Parathyroid adenoma (tissue), 2 donors: ENCODE data around the gene SEMA4B.
"Not testable (repeated sequence)": the region's sequence is repeated elsewhere in the genome, so short reads cannot be mapped to it uniquely, and the experiment has no call there.

Experiments
- H2AFZ ChIP-seq: fragments of 300-600 bp; sonication (generic); one replicate; pipeline ENCODE4 v1.7.0; 2017; ENCODE audit warnings: antibody characterized with exemption, mild to moderate bottlenecking
- H3K27ac ChIP-seq: fragments of 300-600 bp; sonication (generic); one replicate; pipeline ENCODE4 v1.7.0; 2017
- H3K27me3 ChIP-seq: fragments of 300-600 bp; sonication (generic); one replicate; pipeline ENCODE4 v1.7.0; 2017; ENCODE audit warnings: low read length; ENCODE audit not compliant: control insufficient read depth, insufficient read depth
- H3K36me3 ChIP-seq: fragments of 300-600 bp; sonication (generic); one replicate; pipeline ENCODE4 v1.7.0; 2017; ENCODE audit warnings: low read length; ENCODE audit not compliant: control insufficient read depth, insufficient read depth
- H3K4me1 ChIP-seq: fragments of 300-600 bp; sonication (generic); one replicate; pipeline ENCODE4 v1.7.0; 2017; ENCODE audit warnings: control low read depth
- H3K4me2 ChIP-seq: fragments of 300-600 bp; sonication (generic); one replicate; pipeline ENCODE4 v1.7.0; 2017; ENCODE audit warnings: low read length
- H3K4me3 ChIP-seq: fragments of 300-600 bp; sonication (generic); one replicate; pipeline ENCODE4 v1.7.0; 2017; ENCODE audit warnings: low read depth, low read length
- H3K79me2 ChIP-seq: fragments of 300-600 bp; sonication (generic); one replicate; pipeline ENCODE4 v1.7.0; 2017; ENCODE audit warnings: control low read depth
- H3K9ac ChIP-seq: fragments of 300-600 bp; sonication (generic); one replicate; pipeline ENCODE4 v1.7.0; 2017; ENCODE audit warnings: mild to moderate bottlenecking
- H3K9me3 ChIP-seq: fragments of 300-600 bp; sonication (generic); one replicate; pipeline ENCODE4 v1.7.0; 2017; ENCODE audit warnings: low read length; ENCODE audit not compliant: control insufficient read depth
- TF ChIP-seq, protein P1 (sequence below): fragments of 300-600 bp; sonication (generic); IDR thresholded peaks from one replicate; pipeline ENCODE4 v1.7.0; 2017; ENCODE audit warnings: antibody characterized with exemption, mild to moderate bottlenecking
- donor health status: primary hyperparathyroidism.

Gene SEMA4B

DNA sequence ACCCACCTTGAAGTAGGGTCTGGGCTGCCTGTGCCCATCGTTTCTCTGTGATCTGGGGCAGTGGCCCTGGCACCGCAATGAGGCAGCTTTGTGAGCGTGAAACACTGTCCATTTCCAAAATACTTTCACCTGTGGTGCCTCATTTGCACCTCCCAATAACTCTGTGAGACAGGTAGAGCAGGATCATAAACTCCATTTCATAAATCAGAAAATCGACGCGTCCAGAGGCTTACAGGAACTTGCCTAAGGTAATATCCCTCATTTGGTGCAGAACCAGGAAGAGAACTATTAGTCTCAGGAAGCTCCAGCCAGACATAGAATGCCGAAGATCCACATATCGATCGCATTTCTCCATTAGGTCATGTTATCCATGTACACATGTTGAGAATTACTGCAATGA is 38.2 kb upstream of the SEMA4B start:
- TF ChIP-seq, protein P1, sequence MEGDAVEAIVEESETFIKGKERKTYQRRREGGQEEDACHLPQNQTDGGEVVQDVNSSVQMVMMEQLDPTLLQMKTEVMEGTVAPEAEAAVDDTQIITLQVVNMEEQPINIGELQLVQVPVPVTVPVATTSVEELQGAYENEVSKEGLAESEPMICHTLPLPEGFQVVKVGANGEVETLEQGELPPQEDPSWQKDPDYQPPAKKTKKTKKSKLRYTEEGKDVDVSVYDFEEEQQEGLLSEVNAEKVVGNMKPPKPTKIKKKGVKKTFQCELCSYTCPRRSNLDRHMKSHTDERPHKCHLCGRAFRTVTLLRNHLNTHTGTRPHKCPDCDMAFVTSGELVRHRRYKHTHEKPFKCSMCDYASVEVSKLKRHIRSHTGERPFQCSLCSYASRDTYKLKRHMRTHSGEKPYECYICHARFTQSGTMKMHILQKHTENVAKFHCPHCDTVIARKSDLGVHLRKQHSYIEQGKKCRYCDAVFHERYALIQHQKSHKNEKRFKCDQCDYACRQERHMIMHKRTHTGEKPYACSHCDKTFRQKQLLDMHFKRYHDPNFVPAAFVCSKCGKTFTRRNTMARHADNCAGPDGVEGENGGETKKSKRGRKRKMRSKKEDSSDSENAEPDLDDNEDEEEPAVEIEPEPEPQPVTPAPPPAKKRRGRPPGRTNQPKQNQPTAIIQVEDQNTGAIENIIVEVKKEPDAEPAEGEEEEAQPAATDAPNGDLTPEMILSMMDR = no peak
- Histone ChIP-seq H3K9me3 (no peaks in the 10 kb centered on the region), H3K27me3 (no peaks in the 10 kb centered on the region), H3K36me3 (no peaks in the 10 kb centered on the region), H3K79me2 (no peaks in the 10 kb centered on the region), H3K4me3 (no peak overlapping the region), H3K9ac (no peak overlapping the region), H3K27ac (no peak overlapping the region), H2AFZ (no peak overlapping the region), H3K4me1 (peaks cover 18% of the 10 kb centered on the region), H3K4me2 (no peak overlapping the region)

DNA sequence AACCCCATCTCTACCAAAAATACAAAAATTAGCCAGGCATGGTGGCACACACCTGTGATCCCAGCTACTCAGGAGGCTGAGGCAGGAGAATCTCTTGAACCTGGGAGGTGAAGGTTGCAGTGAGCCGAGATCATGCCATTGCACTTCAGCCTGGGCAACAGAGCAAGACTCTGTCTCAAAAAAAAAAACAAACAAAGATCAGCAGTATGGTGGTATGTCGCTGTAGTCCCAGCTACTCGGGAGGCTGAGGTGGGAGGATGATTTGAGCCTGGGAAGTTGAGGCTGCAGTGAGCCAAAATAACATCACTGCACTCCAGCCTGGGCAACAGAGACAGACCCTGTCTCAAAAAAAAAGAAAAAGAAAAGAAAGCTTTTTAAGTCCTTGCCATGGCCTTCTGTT is 36.9 kb upstream of the SEMA4B start:
- H3K36me3 ChIP-seq, H3K9me3 ChIP-seq, H3K4me2 ChIP-seq, H3K79me2 ChIP-seq, H3K9ac ChIP-seq, H3K27ac ChIP-seq, H3K4me3 ChIP-seq, H2AFZ ChIP-seq, H3K27me3 ChIP-seq: not testable (repeated sequence)
- peaks cover 11% of the 10 kb centered on the region for H3K4me1 ChIP-seq

DNA sequence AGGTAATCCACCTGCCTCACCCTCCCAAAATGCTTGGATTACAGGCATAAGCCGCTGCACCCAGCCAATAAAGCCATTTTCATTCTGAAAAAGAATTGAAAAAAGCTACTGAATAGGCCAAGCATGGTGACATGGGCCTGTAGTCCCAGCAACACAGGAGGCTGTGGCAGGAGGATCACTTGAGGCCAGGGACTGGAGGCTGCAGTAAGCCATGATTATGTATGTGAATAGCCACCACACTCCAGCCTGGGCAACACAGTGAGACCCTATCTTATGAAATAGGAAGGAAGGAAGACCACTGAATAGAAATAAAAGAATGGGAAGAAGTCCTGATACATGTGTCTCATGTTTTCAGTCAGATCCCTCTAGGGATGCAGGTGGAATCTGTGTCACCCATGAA is 36.0 kb upstream of the SEMA4B start:
- Histone ChIP-seq H3K36me3 (no peaks in the 10 kb centered on the region), H3K9ac (no peak overlapping the region), H3K4me3 (no peak overlapping the region), H3K9me3 (no peaks in the 10 kb centered on the region), H3K27ac (no peak overlapping the region), H3K4me2 (no peak overlapping the region), H3K27me3 (no peaks in the 10 kb centered on the region), H3K4me1 (peaks cover 11% of the 10 kb centered on the region), H2AFZ (peak overlapping the region; percentile 50), H3K79me2 (no peaks in the 10 kb centered on the region)
- TF ChIP-seq, protein P1 = no peak

DNA sequence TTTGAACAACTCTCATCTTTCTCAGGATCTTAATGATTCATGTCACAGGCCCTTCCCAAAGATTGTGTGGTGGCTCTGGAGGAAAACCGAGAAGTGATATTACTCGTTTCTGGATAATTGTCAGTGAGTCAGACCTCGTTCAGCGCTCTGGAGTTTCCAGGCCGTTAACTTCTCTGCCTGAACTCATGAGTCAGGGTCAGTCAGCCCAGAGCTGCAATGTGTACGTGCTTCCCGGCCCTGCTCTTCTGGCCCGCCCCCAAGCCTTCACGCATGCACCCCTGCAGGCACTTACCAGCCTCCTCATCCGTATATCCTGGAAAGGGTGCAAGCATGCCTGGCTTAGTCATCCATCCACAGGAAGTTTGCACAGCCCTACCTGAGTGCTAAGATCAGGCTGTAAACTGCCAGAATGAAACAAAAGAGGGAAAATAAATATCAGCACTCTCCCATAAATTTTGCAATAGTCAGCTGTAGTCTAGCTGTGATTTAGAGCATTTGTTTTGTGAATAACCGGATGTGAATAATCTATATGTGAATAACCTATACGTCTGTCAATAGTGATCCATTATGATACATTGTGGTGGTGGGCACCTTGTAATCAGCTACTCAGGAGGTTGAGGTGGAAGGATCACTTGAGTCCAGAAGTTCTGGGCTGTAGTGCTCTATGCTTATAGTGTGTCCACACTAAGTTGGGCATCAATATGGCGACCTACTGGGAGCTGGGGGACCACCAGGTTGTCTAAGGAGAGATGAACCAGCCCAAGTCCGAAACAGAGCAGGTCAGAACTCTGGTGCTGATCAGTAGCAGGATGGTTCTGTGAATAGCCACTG is 35.3 kb upstream of the SEMA4B start:
- Histone ChIP-seq H3K36me3 (no peaks in the 10 kb centered on the region), H3K4me1 (peaks cover 6% of the 10 kb centered on the region), H3K9ac (no peak overlapping the region), H3K4me2 (no peak overlapping the region), H3K79me2 (no peaks in the 10 kb centered on the region), H3K9me3 (no peaks in the 10 kb centered on the region), H3K27ac (no peak overlapping the region), H2AFZ (peak overlapping the region; percentile 50), H3K4me3 (no peak overlapping the region), H3K27me3 (no peaks in the 10 kb centered on the region)
- TF ChIP-seq, protein P1 = no peak

DNA sequence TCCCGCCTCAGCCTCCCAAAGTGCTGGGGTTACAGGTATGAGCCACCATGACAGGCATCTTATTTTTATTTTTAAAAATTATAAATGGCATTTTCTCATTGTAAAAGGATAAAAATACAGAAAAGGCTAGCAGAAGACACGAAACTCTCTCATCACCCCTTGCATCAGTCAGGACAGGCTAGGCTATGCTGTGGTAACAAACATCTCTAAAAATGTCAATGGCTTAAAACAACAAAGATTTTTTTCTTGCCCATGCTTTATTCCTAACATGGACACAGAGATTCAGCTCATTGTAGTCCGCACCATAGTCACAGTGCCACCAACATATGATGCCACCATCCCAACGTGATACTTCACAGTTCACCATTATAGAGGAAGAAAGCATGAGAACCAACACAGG is 34.0 kb upstream of the SEMA4B start:
- Histone ChIP-seq H3K4me2 (no peak overlapping the region), H3K4me3 (no peak overlapping the region), H3K27me3 (no peaks in the 10 kb centered on the region), H3K79me2 (no peaks in the 10 kb centered on the region), H3K4me1 (no peaks in the 10 kb centered on the region), H3K27ac (no peak overlapping the region), H3K9me3 (no peaks in the 10 kb centered on the region), H2AFZ (no peak overlapping the region), H3K9ac (no peak overlapping the region), H3K36me3 (no peaks in the 10 kb centered on the region)
- TF ChIP-seq, protein P1 = no peak
